GM12892 (cell line): ENCODE measurements around the gene ARHGEF35. TPM values are rescaled to one million over a fixed set of nuclear protein-coding genes. Genes with fewer than 3 reads are reported as not detected.
"Not testable (repeated sequence)": the region's sequence is repeated elsewhere in the genome, so short reads cannot be mapped to it uniquely, and the experiment has no call there.

Source experiments
- DNase-seq: peaks from one replicate; pipeline ENCODE4 v3.0.0; 2011; ENCODE audit not compliant: insufficient read length
- FAIRE-seq: peaks from 2 replicates; lab custom pipeline; 2011; peaks lifted over from hg19 to GRCh38; lab: Jason Lieb, UNC
- polyA plus RNA-seq: library from polyadenylated mRNA; unstranded; fragments of >200 nt; gene quantifications from one replicate; pipeline ENCODE4 v1.2.1, GENCODE V29; 2012; ENCODE audit warnings: missing spikeins, inconsistent platforms; ENCODE audit not compliant: missing spikeins

ARHGEF35 gene
- 0.66 TPM for polyA plus RNA-seq

DNA sequence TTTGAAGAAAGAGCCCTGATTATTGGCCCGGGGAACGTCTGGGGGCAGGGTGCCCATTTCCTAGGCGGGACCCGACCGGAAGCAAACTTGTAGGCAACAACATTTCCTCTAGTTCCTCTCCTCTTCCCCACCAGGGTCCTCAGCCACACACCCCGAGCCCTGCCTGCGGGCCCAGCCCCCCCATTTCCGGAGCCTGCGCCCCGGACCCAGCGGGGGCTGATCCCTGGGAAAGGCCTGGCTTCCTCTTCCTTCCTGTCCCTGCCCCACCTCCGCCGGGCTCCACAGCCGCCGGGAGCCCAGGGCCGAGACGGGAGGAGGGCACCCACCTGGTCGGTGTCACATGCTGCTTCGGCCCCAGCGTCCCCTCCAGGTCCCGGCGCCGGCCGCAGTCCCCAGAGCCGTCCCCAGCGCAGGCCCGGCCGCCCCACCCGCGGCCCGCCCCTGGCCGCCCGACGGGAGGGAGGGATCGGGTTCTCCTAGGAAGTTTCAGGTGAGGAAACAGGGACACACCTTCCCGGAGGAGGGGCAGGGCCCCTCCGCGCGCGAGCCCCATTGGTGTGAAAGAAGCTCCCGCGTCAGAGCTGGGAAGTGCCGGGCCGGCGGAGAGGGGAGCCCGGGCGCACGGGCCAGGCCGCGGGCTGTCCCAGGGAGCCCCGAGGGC is at the start of gene ARHGEF35:
Gene ARHGEF35, minus strand, starts transcription at position 622 of the 661 bp plus-strand sequence. CDS start 7,450 bp downstream, outside the sequence.
- not testable (repeated sequence) for FAIRE-seq, DNase-seq

GRCh38 chr7:144245372-144245771 is 49.7 kb upstream of the ARHGEF35 start:
- not testable (repeated sequence) for FAIRE-seq, DNase-seq

DNA sequence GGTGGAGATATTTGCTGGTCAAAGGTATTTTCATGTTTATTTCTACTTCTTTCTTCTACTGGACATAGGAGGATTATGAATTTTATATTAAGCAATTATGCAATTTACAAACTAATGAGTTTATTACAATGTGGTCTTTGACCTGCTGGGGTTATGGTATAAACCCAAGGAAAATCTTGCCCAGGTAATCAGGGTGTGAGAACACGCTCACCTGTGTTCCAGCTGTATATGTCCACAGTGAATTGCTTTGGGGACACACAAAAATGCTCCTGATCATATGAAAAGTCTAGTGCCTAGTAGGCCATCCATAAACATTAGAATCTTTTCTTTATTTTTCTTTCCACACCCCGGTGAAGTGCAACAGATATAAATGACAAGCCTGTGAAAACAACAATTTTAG is 43.7 kb upstream of the ARHGEF35 start, which contains the start of gene OR2A42:
Gene OR2A42, minus strand, starts transcription at position 241 of the 400 bp plus-strand sequence. CDS start 6,762 bp downstream, outside the sequence.
- not testable (repeated sequence) for FAIRE-seq, DNase-seq

GRCh38 chr7:144238530-144239082 is 43.0 kb upstream of the ARHGEF35 start:
- not testable (repeated sequence) for FAIRE-seq, DNase-seq

GRCh38 chr7:144233039-144233438 is 37.4 kb upstream of the ARHGEF35 start:
- not testable (repeated sequence) for DNase-seq, FAIRE-seq

DNA sequence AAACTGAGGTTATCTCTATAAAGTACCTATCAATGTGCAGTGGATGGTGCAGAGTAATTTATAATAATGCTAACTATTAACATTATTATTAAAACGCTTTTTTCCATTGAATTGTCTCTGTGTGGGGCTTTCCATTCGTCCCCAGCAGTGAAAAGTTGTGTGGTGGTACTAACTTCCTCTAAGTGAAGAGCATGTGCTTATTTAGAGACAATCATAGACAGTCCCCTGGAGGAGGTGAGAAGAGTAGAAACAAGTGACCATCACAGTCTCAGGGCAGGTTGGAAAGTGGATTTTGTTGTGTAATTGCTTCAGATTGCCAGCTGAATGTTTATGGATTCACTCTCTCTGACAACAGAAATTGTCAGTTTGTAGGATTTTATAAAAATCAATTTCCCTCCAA is 35.4 kb upstream of the ARHGEF35 start:
- DNase-seq, FAIRE-seq: not testable (repeated sequence)

DNA sequence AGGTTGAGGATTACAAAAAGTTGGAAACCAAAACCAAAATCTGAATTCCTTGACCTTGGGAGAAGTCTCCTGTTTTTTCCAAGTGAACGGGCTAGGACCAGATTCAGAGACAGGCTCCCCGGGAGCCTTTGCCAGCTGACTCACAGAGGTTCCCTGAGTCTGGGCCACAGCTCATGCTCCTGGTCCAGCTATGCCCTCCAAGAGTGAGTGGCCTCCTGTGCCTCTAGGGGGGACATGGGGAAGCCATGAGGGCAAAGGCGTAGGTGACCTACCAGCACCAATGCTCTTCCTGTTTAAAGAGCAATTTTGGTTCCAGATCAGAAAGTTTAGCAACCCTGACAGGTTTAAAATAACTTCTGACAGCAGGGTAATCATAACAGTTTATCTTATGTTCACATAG is 33.2 kb upstream of the ARHGEF35 start:
- not testable (repeated sequence) for DNase-seq, FAIRE-seq

GRCh38 chr7:144226866-144227265 is 31.2 kb upstream of the ARHGEF35 start:
- FAIRE-seq, DNase-seq: not testable (repeated sequence)

GRCh38 chr7:144223675-144224074 is 28.0 kb upstream of the ARHGEF35 start:
- not testable (repeated sequence) for DNase-seq, FAIRE-seq

- FAIRE-seq, DNase-seq: not testable (repeated sequence)
These were observed 24.9 kb upstream of the ARHGEF35 start for GRCh38 chr7:144220531-144220930.

- DNase-seq, FAIRE-seq: not testable (repeated sequence)
These were observed 23.5 kb upstream of the ARHGEF35 start for GRCh38 chr7:144219149-144219548.

DNA sequence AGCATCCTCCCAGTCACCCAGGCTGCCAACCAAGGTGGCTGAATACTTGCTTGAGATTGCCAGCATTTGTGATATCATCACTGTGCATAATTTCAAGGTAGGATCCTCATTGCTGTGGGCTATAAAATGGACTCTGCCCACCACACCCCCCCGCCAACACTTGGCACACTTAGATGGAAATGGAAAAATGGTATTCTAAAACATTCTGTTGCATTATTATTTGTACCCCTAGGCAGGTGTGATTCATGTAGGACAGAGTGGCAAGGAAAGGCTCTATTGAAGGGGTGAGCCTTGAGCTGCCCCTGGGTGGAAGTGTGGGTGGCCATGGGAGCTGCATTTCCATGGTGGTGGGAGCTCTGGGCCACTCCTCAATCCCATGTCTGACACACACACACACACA is 22.9 kb upstream of the ARHGEF35 start:
- not testable (repeated sequence) for DNase-seq, FAIRE-seq

GRCh38 chr7:144217200-144217599 is 21.6 kb upstream of the ARHGEF35 start:
- DNase-seq, FAIRE-seq: not testable (repeated sequence)

GRCh38 chr7:144205306-144205705 is 9.7 kb upstream of the ARHGEF35 start:
- not testable (repeated sequence) for FAIRE-seq

GRCh38 chr7:144203086-144203485 is 7.5 kb upstream of the ARHGEF35 start:
- not testable (repeated sequence) for DNase-seq, FAIRE-seq

More at GRCh38 chr7:144205306-144205705, 9.7 kb upstream of the ARHGEF35 start:
- DNase-seq, result not testable (repeated sequence)

GRCh38 chr7:144201978-144202377 is 6.3 kb upstream of the ARHGEF35 start:
- FAIRE-seq, DNase-seq: not testable (repeated sequence)

DNA sequence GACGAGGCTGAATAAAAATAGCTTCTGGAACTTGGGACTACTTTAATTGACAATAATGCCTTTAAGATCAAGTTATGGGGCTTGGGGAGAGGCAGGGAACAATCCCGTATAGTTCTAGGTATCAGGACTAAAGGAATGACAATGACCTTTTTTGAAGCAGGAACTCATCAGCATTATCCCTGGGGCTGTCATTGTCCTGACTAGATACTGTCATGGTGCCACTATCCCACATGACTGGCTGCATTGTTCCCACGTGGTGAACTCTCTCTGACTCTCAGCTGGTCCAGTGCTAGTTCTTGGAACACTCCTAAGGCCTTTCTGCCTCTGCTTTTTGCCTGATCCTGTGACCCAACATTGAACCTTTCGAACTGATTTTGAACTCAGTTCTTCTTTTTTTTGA is 3.3 kb upstream of the ARHGEF35 start:
- FAIRE-seq, DNase-seq: not testable (repeated sequence)

DNA sequence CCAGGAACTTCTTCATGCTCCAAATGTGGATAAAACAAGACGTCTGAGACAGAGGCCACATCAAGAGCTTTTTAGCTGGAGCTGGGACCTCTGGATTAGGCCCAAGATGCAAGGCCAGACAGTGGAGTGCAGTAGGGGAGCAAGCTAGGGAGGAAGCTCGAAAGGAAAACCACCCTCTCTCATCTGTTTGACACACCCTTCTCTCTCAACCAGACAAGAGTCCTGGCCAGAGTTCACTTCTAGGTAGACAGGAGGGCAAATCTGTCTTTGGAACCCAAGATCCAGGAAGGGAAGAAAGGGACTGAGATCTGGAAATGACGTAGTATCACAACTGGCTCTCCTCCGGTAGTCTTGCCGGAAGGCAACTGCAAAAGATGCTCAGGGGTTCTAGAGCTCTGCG is 1.2 kb downstream of the ARHGEF35 start:
- not testable (repeated sequence) for FAIRE-seq, DNase-seq

- not testable (repeated sequence) for FAIRE-seq, DNase-seq
These were observed 1.9 kb downstream of the ARHGEF35 start for GRCh38 chr7:144193782-144194181.

DNA sequence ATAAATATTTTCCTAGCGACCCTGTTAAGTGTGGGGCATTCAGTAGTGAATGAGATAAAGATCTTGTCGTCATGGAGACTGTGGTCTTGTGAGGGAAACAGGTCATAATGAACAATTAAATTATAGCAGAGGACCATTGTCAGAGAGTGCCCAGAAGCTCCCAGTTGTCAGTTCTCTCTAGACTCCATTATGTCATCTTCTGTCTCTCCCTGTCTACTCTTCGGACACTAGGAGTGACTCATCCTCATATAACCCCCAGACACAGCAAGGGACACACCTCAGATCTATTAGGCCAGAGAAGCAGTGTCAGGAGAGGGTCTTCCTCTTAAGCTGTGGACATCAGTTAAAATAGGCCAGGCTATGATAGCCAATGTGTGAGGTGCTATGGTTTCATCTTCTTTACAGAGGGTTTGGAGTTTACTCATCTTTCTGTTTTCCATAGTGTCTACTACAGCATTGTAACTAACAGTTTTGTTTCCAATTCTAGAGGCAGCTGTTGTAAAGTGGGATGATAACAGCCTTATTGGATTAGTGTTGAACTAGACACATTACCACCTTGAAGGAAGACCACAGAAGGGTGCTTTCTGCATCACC is 7.0 kb downstream of the ARHGEF35 start:
- not testable (repeated sequence) for FAIRE-seq

More for the DNA sequence above, 7.0 kb downstream of the ARHGEF35 start:
- not testable (repeated sequence) for DNase-seq
